Measurements from ENCODE around the gene MACROD2. TPM values are rescaled to one million over a fixed set of nuclear protein-coding genes. Genes with fewer than 3 reads are reported as not detected.

Gene MACROD2
- total and polyA plus RNA-seq, 7 donors = 0.20 to 4.8 (median 0.87) TPM

DNA sequence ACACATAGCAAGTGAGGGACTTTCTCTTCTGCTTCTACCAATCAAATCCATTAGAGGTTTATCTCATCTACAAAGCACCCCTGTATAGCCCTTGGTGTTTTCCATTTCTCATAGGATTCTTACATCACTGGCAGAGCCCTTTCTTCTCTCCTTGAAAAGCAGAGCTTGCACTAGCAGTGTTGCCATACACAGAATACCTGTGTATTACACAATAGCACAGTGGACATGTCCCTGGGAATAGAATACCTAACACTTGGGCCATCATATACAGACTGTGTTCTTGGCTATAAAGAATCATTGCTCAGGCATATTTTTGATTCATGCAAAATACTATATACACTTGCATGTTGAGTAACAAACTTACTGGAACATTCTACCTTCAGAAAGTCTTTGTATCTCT, 1996.0 kb downstream of the MACROD2 start:
- DNase-seq (no peak), ATAC-seq (peak in 1 of 4 donors; percentile 31)
- no peaks in the 10 kb centered on the region for H3K36me3 ChIP-seq (ENCODE audit: insufficient read depth in 1 of 2, low read depth in 1 of 2)
- TF ChIP-seq, protein P1, sequence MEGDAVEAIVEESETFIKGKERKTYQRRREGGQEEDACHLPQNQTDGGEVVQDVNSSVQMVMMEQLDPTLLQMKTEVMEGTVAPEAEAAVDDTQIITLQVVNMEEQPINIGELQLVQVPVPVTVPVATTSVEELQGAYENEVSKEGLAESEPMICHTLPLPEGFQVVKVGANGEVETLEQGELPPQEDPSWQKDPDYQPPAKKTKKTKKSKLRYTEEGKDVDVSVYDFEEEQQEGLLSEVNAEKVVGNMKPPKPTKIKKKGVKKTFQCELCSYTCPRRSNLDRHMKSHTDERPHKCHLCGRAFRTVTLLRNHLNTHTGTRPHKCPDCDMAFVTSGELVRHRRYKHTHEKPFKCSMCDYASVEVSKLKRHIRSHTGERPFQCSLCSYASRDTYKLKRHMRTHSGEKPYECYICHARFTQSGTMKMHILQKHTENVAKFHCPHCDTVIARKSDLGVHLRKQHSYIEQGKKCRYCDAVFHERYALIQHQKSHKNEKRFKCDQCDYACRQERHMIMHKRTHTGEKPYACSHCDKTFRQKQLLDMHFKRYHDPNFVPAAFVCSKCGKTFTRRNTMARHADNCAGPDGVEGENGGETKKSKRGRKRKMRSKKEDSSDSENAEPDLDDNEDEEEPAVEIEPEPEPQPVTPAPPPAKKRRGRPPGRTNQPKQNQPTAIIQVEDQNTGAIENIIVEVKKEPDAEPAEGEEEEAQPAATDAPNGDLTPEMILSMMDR (IDR thresholded peaks at IDR 0.05) = no peak
- H3K4me1 ChIP-seq = no peaks in the 10 kb centered on the region
- intact Hi-C loops (cut with DNase I) = no loop called here
- H3K27ac ChIP-seq = no peak overlapping the region
- no peaks in the 10 kb centered on the region for H3K27me3 ChIP-seq (ENCODE audit: insufficient read depth in 3 of 3, low read length in 2 of 3)
- H3K9me3 ChIP-seq = no peaks in the 10 kb centered on the region
- H3K4me3 ChIP-seq = no peak overlapping the region

DNA sequence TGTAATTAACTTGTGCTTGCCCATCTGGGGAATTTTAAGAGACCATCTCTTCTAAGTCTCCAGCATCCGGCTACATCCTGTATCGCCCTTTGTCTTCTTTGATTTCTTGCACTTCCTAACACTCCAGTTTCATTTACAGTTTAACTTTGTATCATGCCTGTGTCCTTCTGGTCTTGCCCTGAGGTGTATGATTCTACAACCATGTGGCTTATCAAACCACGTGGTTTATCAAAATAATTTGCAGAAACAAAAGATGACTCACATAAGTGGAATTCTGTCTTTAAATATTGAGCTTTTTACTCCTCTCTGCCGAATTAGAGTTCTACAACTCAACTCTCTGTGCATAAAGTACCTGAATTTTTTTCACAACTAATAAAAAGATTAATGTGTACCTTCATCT, 1997.2 kb downstream of the MACROD2 start:
- Histone ChIP-seq H3K36me3 (ENCODE audit: insufficient read depth in 1 of 2, low read depth in 1 of 2) (no peaks in the 10 kb centered on the region), H3K27me3 (ENCODE audit: insufficient read depth in 3 of 3, low read length in 2 of 3) (no peaks in the 10 kb centered on the region), H3K27ac (no peak overlapping the region), H3K9me3 (peaks cover 4% of the 10 kb centered on the region), H3K4me1 (no peaks in the 10 kb centered on the region), H3K4me3 (no peak overlapping the region)
- intact Hi-C loops (cut with DNase I) = no loop called here
- DNase-seq (no peak), ATAC-seq (no peak)
- TF ChIP-seq, protein P1 (IDR thresholded peaks at IDR 0.05) = no peak
- 73 to 81% (median 75%) methylated on average over 4 of the region's 4 CpGs for WGBS, 3 donors

DNA sequence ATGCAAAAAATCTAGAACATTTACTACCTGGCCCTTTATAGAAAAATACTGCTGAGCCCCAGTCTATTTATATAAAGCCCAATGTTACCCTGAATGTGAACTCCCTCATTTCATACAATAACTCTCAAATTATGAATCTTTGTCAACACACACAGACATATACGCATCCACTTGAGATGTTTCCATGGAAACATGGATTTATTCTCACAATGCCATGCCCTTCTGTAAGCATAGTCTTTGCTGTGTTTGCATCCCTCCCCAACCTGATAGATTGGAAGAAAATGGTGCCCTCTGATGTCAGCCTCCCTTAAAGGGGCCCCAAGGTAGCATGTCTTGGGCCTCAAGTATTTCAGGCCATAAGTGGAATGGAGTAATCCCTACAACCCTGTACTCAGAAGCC, 2004.8 kb downstream of the MACROD2 start:
- Histone ChIP-seq H3K36me3 (ENCODE audit: insufficient read depth in 1 of 2, low read depth in 1 of 2) (no peaks in the 10 kb centered on the region), H3K4me1 (no peaks in the 10 kb centered on the region), H3K27me3 (ENCODE audit: insufficient read depth in 3 of 3, low read length in 2 of 3) (no peaks in the 10 kb centered on the region), H3K9me3 (peaks cover 7% of the 10 kb centered on the region), H3K27ac (no peak overlapping the region), H3K4me3 (no peak overlapping the region)
- intact Hi-C loops (cut with DNase I) = no loop called here
- 58 to 100% (median 89%) methylated on average over 1 of the region's 1 CpG for WGBS, 3 donors
- DNase-seq = no peak
- TF ChIP-seq, protein P1 (IDR thresholded peaks at IDR 0.05) = no peak
- no peak for ATAC-seq

DNA sequence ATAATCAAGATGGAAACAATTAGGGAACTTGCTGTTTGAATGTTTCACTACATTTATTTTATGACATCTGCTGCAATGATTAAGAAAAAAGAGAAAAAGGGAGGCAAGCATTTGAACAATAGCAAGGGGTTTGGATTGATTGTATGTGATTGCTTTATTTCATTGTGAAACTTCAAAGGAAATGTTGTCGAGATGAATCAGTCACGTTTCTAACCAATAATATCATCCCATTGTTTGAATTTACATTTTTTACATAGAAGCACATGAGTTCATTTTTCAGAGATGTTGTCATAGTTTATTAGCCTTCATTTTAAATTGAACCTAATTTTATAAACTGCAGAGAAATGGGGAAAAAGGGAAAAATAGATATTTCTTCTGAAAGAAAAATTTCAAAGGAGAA, 2006.0 kb downstream of the MACROD2 start:
- WGBS, 3 donors = 62 to 71% (median 63%) methylated on average over 2 of the region's 2 CpGs
- intact Hi-C loops (cut with DNase I) = no loop called here

DNA sequence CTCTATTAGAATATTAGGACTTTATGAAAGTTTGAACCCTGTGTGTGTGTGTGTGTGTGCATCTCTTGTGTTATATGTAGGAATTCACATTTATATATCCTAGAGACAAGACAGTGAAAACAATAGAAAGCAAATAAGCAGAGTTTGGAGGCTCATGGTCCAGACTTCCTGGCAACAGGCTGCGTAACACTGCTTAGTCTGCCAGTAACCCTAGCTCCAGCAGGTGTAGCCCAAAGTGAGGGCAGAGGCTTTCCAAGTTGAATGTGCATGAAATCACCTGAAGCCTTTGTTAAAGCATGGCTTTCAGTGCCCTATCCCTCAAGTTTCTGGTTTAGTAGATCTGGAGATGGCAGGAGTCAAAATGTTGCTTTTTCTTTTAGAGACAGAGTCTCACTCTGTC, 2008.0 kb downstream of the MACROD2 start:
- intact Hi-C loops (cut with DNase I) = no loop called here
- no peak for DNase-seq
- Histone ChIP-seq H3K9me3 (peaks cover 3% of the 10 kb centered on the region), H3K27ac (no peak overlapping the region), H3K36me3 (ENCODE audit: insufficient read depth in 1 of 2, low read depth in 1 of 2) (no peaks in the 10 kb centered on the region), H3K4me3 (no peak overlapping the region), H3K27me3 (ENCODE audit: insufficient read depth in 3 of 3, low read length in 2 of 3) (no peaks in the 10 kb centered on the region), H3K4me1 (no peaks in the 10 kb centered on the region)
- ATAC-seq = no peak
- TF ChIP-seq, protein P1 (IDR thresholded peaks at IDR 0.05) = no peak
- WGBS, 3 donors = 81 to 91% (median 86%) methylated on average over 1 of the region's 1 CpG

More for the DNA sequence above, 2006.0 kb downstream of the MACROD2 start:
- no peaks in the 10 kb centered on the region for H3K27me3 ChIP-seq (ENCODE audit: insufficient read depth in 3 of 3, low read length in 2 of 3)
- H3K36me3 ChIP-seq (ENCODE audit: insufficient read depth in 1 of 2, low read depth in 1 of 2) = no peaks in the 10 kb centered on the region
- ATAC-seq (no peak), DNase-seq (no peak)
- no peak overlapping the region for H3K27ac ChIP-seq
- no peak overlapping the region for H3K4me3 ChIP-seq
- TF ChIP-seq, protein P1 (IDR thresholded peaks at IDR 0.05) = no peak
- H3K4me1 ChIP-seq = no peaks in the 10 kb centered on the region
- peaks cover 7% of the 10 kb centered on the region for H3K9me3 ChIP-seq

Data from psoas muscle (tissue), 8 donors.